CD4-positive, alpha-beta memory T cell (primary cell): Measurements from ENCODE around the gene USP54. TPM values are rescaled to one million over a fixed set of nuclear protein-coding genes. Genes with fewer than 3 reads are reported as not detected.

ENCODE experiments used
- CTCF ChIA-PET: fragments of 350-600 bp; sonication (Branson Sonifier 250); formaldehyde crosslinking; loops from one replicate; lab custom pipeline; 2021; ENCODE audit warnings: inconsistent platforms; ENCODE audit not compliant: partially characterized antibody; lab: Charles Lee
- POLR2A ChIA-PET: fragments of 350-600 bp; sonication (Branson Sonifier 250); formaldehyde crosslinking; loops from one replicate; lab custom pipeline; 2021; ENCODE audit not compliant: partially characterized antibody; lab: Charles Lee
- DNase-seq, 5 donors: peaks; one replicate each; pipeline versions ENCODE4 v3.0.0 to v3.0.0-alpha.2; 2020 to 2022; ENCODE audit warnings: mixed read lengths in 1 of 5
- H3K27ac ChIP-seq: one replicate; pipeline ENCODE4 v1.7.0; 2013; ENCODE audit warnings: low read depth, low read length
- H3K27me3 ChIP-seq: 2 replicates; pipeline ENCODE4 v1.7.0; 2013; ENCODE audit warnings: mild to moderate bottlenecking, low read length, moderate library complexity; ENCODE audit not compliant: insufficient read depth
- H3K36me3 ChIP-seq: 2 replicates; pipeline ENCODE4 v1.7.0; 2013; ENCODE audit warnings: mild to moderate bottlenecking, low read length, moderate library complexity; ENCODE audit not compliant: insufficient read depth
- H3K4me1 ChIP-seq: 2 replicates; pipeline ENCODE4 v1.7.0; 2013; ENCODE audit warnings: mild to moderate bottlenecking, low read length, moderate library complexity; ENCODE audit not compliant: insufficient read depth
- H3K4me3 ChIP-seq, 2 donors: one replicate each; pipeline ENCODE4 v1.7.0; 2013; ENCODE audit warnings: low read length in 2 of 2, mild to moderate bottlenecking in 1 of 2
- H3K9me3 ChIP-seq, 2 donors: one replicate each; pipeline ENCODE4 v1.7.0; 2013; ENCODE audit warnings: low read length in 2 of 2, control low read depth in 1 of 2; ENCODE audit not compliant: control insufficient read depth in 1 of 2
- H3K27ac Mint-ChIP-seq, 7 donors: one replicate each; pipeline ENCODE4 v1.8.0; 2020 to 2021; ENCODE audit warnings: mixed read lengths in 7 of 7, mild to moderate bottlenecking in 6 of 7, inconsistent platforms in 3 of 7, moderate library complexity in 3 of 7
- H3K27me3 Mint-ChIP-seq, 2 donors: one replicate each; pipeline ENCODE4 v1.8.0; 2020 to 2021; ENCODE audit warnings: mixed read lengths in 2 of 2
- H3K36me3 Mint-ChIP-seq, 2 donors: one replicate each; pipeline ENCODE4 v1.8.0; 2020 to 2021; ENCODE audit warnings: mixed read lengths in 2 of 2, inconsistent platforms in 1 of 2, mild to moderate bottlenecking in 1 of 2
- H3K4me1 Mint-ChIP-seq, 4 donors: one replicate each; pipeline ENCODE4 v1.8.0; 2020 to 2021; ENCODE audit warnings: mixed read lengths in 4 of 4, mild to moderate bottlenecking in 1 of 4
- H3K4me3 Mint-ChIP-seq, 8 donors: one replicate each; pipeline ENCODE4 v1.8.0; 2020 to 2021; ENCODE audit warnings: mixed read lengths in 8 of 8, mild to moderate bottlenecking in 7 of 8, moderate library complexity in 6 of 8, inconsistent platforms in 3 of 8
- H3K9me3 Mint-ChIP-seq, 8 donors: one replicate each; pipeline ENCODE4 v1.8.0; 2020 to 2021; ENCODE audit warnings: mixed read lengths in 8 of 8, mild to moderate bottlenecking in 5 of 8, inconsistent platforms in 3 of 8, moderate library complexity in 1 of 8
- intact Hi-C: fragments of 100-400 bp; cut with micrococcal nuclease; formaldehyde crosslinking; loops from one replicate; pipeline ENCODE4 v1.15.1; 2023
- polyA plus RNA-seq, 2 donors: library from polyadenylated mRNA; unstranded; fragments of 300-500 nt; fragmentation: Illumina TruSeq; gene quantifications; one replicate each; pipeline ENCODE4 v1.2.3, GENCODE V29; 2021
- total RNA-seq, 2 experiments: library from RNA; stranded (reverse); gene quantifications; one replicate each; pipeline ENCODE4 v1.2.3, GENCODE V29; 2021

The USP54 gene
- total and polyA plus RNA-seq, 4 experiments from 2014 or later = 0.04 to 7.6 (median 4.4) TPM

DNA sequence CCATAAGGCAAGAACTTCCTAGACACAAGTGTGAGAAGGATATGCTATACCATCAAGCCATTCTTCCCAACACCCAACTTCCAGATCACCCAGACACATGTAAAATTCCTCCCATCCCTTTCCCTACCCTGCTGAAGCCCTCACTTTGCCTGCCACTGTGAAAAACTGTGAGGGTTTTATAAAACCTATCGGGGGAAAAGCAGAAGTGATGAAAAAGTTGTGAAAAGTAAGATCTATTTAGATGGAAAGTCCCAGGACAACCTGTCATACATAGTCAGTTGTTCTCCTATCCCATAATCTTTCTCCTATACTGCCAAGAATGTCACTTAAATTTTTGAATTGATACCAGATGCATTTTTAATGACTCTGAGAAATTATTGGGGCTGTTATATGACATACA lies 56.3 kb downstream of the USP54 start:
- Histone ChIP-seq H3K4me3 (no peak overlapping the region), H3K27me3 (no peaks in the 10 kb centered on the region), H3K36me3 (no peaks in the 10 kb centered on the region), H3K27ac (no peak overlapping the region), H3K9me3 (no peaks in the 10 kb centered on the region), H3K4me1 (peaks cover 19% of the 10 kb centered on the region)
- Mint-ChIP-seq H3K9me3 (no peaks in the 10 kb centered on the region), H3K4me1 (peaks cover 12 to 25% (median 13%) of the 10 kb centered on the region in 4 donors), H3K27me3 (peaks cover 0 to 5% of the 10 kb centered on the region in 2 donors), H3K4me3 (no peak overlapping the region), H3K36me3 (peaks cover 0 to 10% of the 10 kb centered on the region in 2 donors), H3K27ac (no peak overlapping the region)
- DNase-seq = no peak
- POLR2A ChIA-PET = no interaction called here
- CTCF ChIA-PET = interaction anchor here (13.1 kb wide), 1 partner anchor 111 kb away, joined by 312 read pairs; the partner anchor contains the start of gene MYOZ1
- intact Hi-C loops = no loop called here

- Histone ChIP-seq H3K27me3 (no peaks in the 10 kb centered on the region), H3K9me3 (no peaks in the 10 kb centered on the region), H3K4me1 (no peaks in the 10 kb centered on the region), H3K36me3 (no peaks in the 10 kb centered on the region), H3K27ac (no peak overlapping the region), H3K4me3 (no peak overlapping the region)
- Mint-ChIP-seq H3K27me3 (no peaks in the 10 kb centered on the region), H3K4me3 (no peak overlapping the region), H3K9me3 (no peaks in the 10 kb centered on the region), H3K4me1 (no peaks in the 10 kb centered on the region), H3K36me3 (peaks cover 0 to 4% of the 10 kb centered on the region in 2 donors), H3K27ac (no peak overlapping the region)
- ChIA-PET POLR2A (no interaction called here), CTCF (interaction anchor here (0.7 to 13.1 kb wide), 23 partner anchors 9 to 351 kb away, joined by 3 to 312 read pairs (median 5); partner anchors contain the start of genes MYOZ1 and PPP3CB)
- DNase-seq = peak; percentile 57 to 77 (median 72)
- intact Hi-C loops = loop anchor here (1.0 to 5.0 kb wide), 3 partner anchors 98 to 350 kb away; no protein-coding TSS in a partner anchor
Observed at GRCh38 chr10:73529089-73529832, 61.9 kb downstream of the USP54 start.

DNA sequence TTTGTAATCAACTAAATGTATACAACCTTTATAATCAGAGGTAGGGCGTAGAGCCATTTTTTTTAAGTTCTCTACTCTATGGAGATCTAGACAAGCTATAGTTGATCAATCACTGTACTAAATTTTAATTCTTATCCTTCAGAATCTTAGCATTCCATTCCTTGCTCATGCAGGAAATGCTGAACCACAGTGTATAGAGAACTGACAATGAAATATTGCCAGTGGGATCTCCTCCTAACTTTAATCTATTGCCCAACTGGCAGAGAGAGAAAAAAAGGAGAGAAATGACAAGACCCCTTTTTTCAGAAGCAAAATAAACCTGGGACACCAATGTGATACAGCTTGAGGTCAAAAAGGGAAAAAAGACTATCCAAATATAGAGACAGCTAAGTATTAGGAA lies 68.9 kb downstream of the USP54 start:
- Mint-ChIP-seq H3K27me3 (no peaks in the 10 kb centered on the region), H3K4me1 (no peaks in the 10 kb centered on the region), H3K27ac (peak overlapping the region in 1 of 7 donors; percentile 51), H3K9me3 (no peaks in the 10 kb centered on the region), H3K4me3 (no peak overlapping the region), H3K36me3 (peaks cover 3 to 8% of the 10 kb centered on the region in 2 donors)
- Histone ChIP-seq H3K4me3 (no peak overlapping the region), H3K9me3 (no peaks in the 10 kb centered on the region), H3K36me3 (no peaks in the 10 kb centered on the region), H3K4me1 (no peaks in the 10 kb centered on the region), H3K27ac (no peak overlapping the region), H3K27me3 (no peaks in the 10 kb centered on the region)
- ChIA-PET CTCF (interaction anchor here (1.0 to 1.5 kb wide), 3 partner anchors 52 to 123 kb away, joined by 3 to 4 read pairs (median 4); no protein-coding TSS in a partner anchor), POLR2A (no interaction called here)
- no peak for DNase-seq
- intact Hi-C loops = no loop called here

- Mint-ChIP-seq H3K36me3 (peaks cover 3 to 4% of the 10 kb centered on the region in 2 donors), H3K27ac (no peak overlapping the region), H3K4me3 (no peak overlapping the region), H3K9me3 (no peaks in the 10 kb centered on the region), H3K4me1 (no peaks in the 10 kb centered on the region), H3K27me3 (no peaks in the 10 kb centered on the region)
- intact Hi-C loops = no loop called here
- Histone ChIP-seq H3K27me3 (no peaks in the 10 kb centered on the region), H3K4me3 (no peak overlapping the region), H3K9me3 (no peaks in the 10 kb centered on the region), H3K4me1 (no peaks in the 10 kb centered on the region), H3K27ac (no peak overlapping the region), H3K36me3 (no peaks in the 10 kb centered on the region)
- DNase-seq = no peak
- ChIA-PET CTCF (interaction anchor here (3.3 kb wide), 1 partner anchor 10 kb away, joined by 16 read pairs; no protein-coding TSS in a partner anchor), POLR2A (interaction anchor here (1.1 to 1.2 kb wide), 2 partner anchors 24 to 106 kb away, joined by 3 to 4 read pairs; no protein-coding TSS in a partner anchor)
Observed at GRCh38 chr10:73519336-73519735, 71.8 kb downstream of the USP54 start.

DNA sequence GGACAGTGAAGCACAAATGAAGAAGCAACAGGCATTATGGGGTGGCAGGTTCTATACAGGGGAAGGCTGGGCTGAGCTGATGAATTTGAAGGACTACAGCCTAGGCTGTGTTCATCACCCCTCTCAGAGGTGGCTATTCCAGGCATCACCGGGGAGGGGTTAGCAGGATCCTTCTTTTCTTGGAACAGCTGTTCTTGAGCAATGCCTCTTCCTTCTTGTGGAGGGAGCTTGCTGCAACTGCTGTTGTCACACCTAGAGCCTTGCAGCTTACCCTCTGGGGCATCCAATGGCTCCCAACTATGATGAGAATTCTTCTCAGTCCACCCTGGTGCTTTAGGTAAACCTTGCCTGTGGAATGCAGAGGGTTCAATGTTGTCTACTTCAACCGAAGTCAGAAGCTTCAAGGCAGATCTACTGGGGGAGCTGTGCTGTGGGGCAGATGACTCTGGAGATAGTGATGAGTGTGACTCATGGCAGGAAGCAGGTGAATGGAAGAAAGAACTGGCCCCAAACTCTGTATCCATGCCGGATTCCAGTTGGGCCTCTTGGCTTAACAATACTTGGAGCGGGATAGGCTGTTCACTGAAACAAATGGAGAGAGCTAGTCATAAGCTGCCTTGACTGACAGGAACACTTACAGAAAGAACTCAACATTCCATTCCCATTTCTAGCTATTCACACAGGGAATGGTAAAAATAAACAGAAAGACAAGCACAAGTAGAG lies 73.8 kb downstream of the USP54 start:
- no peaks in the 10 kb centered on the region for H3K27me3 ChIP-seq
- ChIA-PET POLR2A (no interaction called here), CTCF (interaction anchor here (1.1 to 1.9 kb wide), 2 partner anchors 12 to 125 kb away, joined by 4 to 6 read pairs; partner anchors contain the start of gene MYOZ1)
- H3K4me1 ChIP-seq = no peaks in the 10 kb centered on the region
- Mint-ChIP-seq H3K9me3 (no peaks in the 10 kb centered on the region), H3K27ac (peak overlapping the region in 1 of 7 donors; percentile 68), H3K27me3 (no peaks in the 10 kb centered on the region), H3K4me3 (no peak overlapping the region), H3K36me3 (peaks cover 0 to 3% of the 10 kb centered on the region in 2 donors), H3K4me1 (no peaks in the 10 kb centered on the region)
- intact Hi-C loops = no loop called here
- no peaks in the 10 kb centered on the region for H3K36me3 ChIP-seq
- H3K9me3 ChIP-seq = no peaks in the 10 kb centered on the region
- no peak overlapping the region for H3K27ac ChIP-seq
- no peak overlapping the region for H3K4me3 ChIP-seq
- DNase-seq = no peak

DNA sequence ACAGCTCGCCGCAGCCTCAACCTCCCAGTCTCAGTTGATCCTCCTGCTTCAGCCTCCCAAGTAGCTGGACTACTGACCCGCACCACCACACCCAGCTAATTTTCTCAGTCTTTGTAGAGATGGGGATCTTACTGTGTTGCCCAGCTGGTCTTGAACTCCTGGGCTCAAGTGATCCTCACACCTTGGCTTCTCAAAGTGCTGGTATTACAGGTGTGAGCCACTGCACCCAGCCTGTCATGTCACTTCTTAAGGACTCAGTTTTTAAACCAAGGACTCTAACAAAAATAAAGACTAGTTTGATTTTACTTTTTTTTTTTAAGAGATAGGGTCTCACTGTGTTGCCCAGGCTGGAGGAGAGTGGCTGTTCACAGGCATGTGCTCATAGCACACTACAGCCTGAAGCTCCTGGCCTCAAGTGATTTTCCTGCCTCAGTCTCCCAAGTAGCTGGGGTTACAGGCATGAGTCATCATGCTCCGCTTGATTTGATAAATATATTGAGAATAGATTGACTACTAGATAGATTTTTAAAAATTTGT lies 78.9 kb downstream of the USP54 start:
- H3K27ac Mint-ChIP-seq = peak overlapping the region in 3 of 7 donors; percentile 7 to 66 (median 37)
- H3K36me3 Mint-ChIP-seq = no peaks in the 10 kb centered on the region
- peaks cover 0 to 1% (median 0%) of the 10 kb centered on the region in 4 donors for H3K4me1 Mint-ChIP-seq
- POLR2A ChIA-PET = no interaction called here
- Histone ChIP-seq H3K9me3 (no peaks in the 10 kb centered on the region), H3K4me1 (no peaks in the 10 kb centered on the region), H3K36me3 (no peaks in the 10 kb centered on the region), H3K27me3 (no peaks in the 10 kb centered on the region), H3K4me3 (no peak overlapping the region), H3K27ac (no peak overlapping the region)
- DNase-seq = no peak
- intact Hi-C loops = no loop called here
- H3K4me3 Mint-ChIP-seq = no peak overlapping the region
- CTCF ChIA-PET = interaction anchor here (0.7 to 1.4 kb wide), 2 partner anchors 131 to 136 kb away, joined by 4 to 6 read pairs; no protein-coding TSS in a partner anchor
- H3K9me3 Mint-ChIP-seq = no peaks in the 10 kb centered on the region
- H3K27me3 Mint-ChIP-seq = no peaks in the 10 kb centered on the region
